Brain microvascular endothelial cell (primary cell): ENCODE results near the gene WWC2.
A peak's percentile ranks its signal among the peaks of the same experiment; 100 is the strongest.

Experiments
- DNase-seq: peaks from one replicate; pipeline ENCODE4 v3.0.0-alpha.2; 2020
- H3K27ac ChIP-seq: fragments of 250-450 bp; sonication (Bioruptor Pico); 2 replicates; pipeline ENCODE4 v1.5.1; 2020; ENCODE audit warnings: mild to moderate bottlenecking, moderate library complexity
- H3K27me3 ChIP-seq: fragments of 250-450 bp; sonication (Bioruptor Pico); replicated peaks from 2 replicates; pipeline ENCODE4 v1.5.1; 2020; ENCODE audit warnings: mild to moderate bottlenecking
- H3K36me3 ChIP-seq: fragments of 250-450 bp; sonication (Bioruptor Pico); replicated peaks from 2 replicates; pipeline ENCODE4 v1.5.1; 2020; ENCODE audit warnings: mild to moderate bottlenecking
- H3K4me3 ChIP-seq: 2 replicates; pipeline ENCODE4 v1.5.1; 2011; ENCODE audit warnings: low read depth, mild to moderate bottlenecking, control low read depth, low read length, moderate library complexity
- in situ Hi-C: cut with HindIII; loops from 2 replicates; pipeline ENCODE4 v1.10.0; 2017; ENCODE audit warnings: low sequenced_read_pairs, low pct_ligation_motif_present
- TF ChIP-seq, protein P1 (sequence below): IDR thresholded peaks from 2 replicates; pipeline ENCODE4 v1.5.1; 2011; ENCODE audit warnings: low read depth, mild to moderate bottlenecking, moderate library complexity, low read length, control low read depth, inconsistent platforms; ENCODE audit errors: missing control alignments

WWC2 gene

DNA sequence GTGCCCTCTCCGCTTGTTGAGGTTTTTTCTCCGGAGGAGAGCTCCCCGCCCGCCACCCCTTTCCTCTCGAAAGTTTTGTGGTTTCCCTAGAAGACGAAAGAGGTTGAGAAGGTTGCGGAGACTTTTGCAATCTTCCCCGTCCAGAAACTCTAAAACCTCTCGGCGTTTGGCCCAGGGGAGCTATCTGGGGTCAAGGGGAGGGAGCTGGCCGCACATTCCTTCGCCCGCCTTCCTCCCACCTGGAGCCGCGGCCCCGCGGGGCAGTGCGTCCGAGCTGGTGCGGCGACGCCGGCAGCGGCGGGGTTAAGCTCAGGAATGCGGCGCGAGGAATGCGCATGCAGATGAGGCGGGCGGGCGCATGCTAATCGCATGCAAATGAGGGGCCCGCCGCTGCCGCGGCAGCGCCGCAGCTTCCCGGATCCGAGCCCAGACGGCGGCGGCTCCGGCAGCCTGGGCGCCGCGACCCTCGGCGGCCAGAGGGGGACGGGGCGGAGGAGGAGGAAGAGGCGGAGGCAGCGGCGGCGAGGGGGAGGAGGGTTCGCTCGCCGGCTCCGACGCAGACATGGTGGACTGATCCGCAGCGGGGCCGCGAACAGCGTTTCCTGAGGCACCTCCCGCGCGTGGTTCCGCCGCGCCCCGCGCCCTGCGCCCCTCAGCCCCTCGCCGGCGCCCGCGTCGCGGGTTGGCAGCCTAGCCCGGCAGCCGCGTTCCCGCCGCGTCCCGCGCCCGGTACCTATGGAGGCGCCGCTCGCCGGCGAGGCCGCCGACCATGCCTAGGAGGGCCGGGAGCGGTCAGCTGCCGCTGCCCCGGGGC is at the start of gene WWC2:
Gene WWC2 (plus strand): TSS at position 535 of the 814 bp plus-strand sequence. CDS start 235 bp downstream, at position 770.
- no peaks in the 10 kb centered on the region for H3K36me3 ChIP-seq
- peak; percentile 84 for DNase-seq
- no peaks in the 10 kb centered on the region for H3K27me3 ChIP-seq
- TF ChIP-seq, protein P1, sequence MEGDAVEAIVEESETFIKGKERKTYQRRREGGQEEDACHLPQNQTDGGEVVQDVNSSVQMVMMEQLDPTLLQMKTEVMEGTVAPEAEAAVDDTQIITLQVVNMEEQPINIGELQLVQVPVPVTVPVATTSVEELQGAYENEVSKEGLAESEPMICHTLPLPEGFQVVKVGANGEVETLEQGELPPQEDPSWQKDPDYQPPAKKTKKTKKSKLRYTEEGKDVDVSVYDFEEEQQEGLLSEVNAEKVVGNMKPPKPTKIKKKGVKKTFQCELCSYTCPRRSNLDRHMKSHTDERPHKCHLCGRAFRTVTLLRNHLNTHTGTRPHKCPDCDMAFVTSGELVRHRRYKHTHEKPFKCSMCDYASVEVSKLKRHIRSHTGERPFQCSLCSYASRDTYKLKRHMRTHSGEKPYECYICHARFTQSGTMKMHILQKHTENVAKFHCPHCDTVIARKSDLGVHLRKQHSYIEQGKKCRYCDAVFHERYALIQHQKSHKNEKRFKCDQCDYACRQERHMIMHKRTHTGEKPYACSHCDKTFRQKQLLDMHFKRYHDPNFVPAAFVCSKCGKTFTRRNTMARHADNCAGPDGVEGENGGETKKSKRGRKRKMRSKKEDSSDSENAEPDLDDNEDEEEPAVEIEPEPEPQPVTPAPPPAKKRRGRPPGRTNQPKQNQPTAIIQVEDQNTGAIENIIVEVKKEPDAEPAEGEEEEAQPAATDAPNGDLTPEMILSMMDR: no peak
- H3K27ac ChIP-seq: peak within 1 kb of the TSS; percentile 91
- H3K4me3 ChIP-seq: peak within 1 kb of the TSS; percentile 86
- in situ Hi-C loops: no loop called here

DNA sequence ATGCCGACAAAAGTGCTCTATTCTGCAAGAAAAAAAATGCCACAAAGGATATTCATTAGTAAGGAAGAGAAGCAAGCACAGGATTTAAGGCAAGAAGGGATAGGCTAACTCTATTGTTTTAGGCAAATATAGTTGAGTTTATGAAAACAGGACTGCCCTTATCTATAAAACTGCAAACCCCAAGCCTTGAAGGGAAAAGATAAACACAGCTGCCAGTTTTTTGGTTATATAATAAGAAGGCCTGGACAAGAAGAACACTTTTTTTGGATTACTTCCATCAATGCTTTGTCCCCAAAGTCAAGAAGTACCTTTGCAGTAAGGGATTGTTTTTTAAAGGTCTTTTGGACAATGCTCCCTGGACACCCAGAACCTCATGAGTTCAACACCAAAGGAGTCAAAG is 45.4 kb upstream of the WWC2 start:
- in situ Hi-C loops: loop anchor here (25.0 kb wide), 1 partner anchor 209 kb away; no protein-coding TSS in a partner anchor
- DNase-seq: no peak
- Histone ChIP-seq H3K4me3 (no peak overlapping the region), H3K36me3 (no peaks in the 10 kb centered on the region), H3K27ac (no peak overlapping the region), H3K27me3 (no peaks in the 10 kb centered on the region)
- TF ChIP-seq, protein P1: no peak

DNA sequence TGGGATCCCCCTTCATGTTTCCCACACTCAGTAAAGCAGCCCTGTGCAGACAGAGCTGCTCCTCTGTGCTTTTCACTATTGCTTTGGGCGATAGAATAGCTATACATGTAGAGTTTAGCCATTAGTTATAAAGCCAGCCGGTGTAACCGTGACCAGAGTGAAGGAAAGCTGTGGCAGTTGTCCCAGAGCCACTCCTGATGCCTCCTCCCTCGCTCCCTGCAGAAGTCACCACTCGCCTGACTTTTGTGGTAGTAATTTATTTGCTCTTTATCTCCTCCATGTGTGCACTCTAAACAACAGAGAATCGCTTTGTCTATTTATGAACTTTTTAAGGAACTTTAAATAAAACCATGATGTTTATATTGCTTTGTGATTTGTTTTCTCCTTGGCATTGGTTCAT is 41.8 kb upstream of the WWC2 start:
- Histone ChIP-seq H3K27me3 (no peaks in the 10 kb centered on the region), H3K36me3 (no peaks in the 10 kb centered on the region), H3K4me3 (no peak overlapping the region), H3K27ac (no peak overlapping the region)
- DNase-seq: no peak
- TF ChIP-seq, protein P1: no peak
- in situ Hi-C loops: loop anchor here (25.0 kb wide), 1 partner anchor 205 kb away; no protein-coding TSS in a partner anchor

DNA sequence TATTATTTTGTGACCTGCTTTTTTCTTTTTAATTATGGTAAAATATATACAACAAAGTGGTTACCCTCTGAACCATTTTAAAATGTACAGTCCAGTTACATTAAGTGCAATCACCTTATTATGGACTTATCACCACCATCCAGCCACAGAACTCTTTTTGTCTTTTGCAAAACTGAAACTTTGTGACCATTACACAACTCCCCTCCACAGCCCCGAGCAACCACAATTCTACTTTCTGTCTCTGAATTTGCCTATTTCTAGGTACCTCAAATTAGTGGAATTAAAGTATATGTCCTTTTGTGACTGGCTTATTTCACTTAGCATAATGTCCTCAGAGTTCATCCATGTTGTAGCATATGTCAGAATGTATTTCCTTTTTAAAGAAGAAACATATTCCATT is 39.3 kb upstream of the WWC2 start:
- no peaks in the 10 kb centered on the region for H3K27me3 ChIP-seq
- no peaks in the 10 kb centered on the region for H3K36me3 ChIP-seq
- in situ Hi-C loops: loop anchor here (25.0 kb wide), 1 partner anchor 203 kb away; no protein-coding TSS in a partner anchor
- no peak overlapping the region for H3K27ac ChIP-seq
- TF ChIP-seq, protein P1: no peak
- DNase-seq: no peak
- H3K4me3 ChIP-seq: no peak overlapping the region

DNA sequence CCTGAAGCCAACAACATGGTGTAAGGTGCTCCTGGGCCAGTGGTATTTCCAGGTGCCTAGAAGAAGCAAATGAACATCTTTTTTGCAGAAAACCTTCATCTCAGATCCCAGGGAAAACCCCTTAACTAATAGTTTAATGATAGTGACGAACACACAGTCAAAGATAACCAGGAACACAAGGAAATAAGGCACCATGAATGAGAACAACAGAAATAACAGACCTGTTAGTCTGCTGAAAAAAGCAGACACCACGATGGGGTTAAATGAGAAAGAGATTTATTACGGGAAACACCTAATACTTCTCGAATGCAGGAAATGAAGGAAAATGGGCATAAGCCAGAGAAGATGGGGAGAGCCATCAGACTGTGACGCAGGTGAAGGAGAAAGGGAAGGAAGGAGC is 30.6 kb upstream of the WWC2 start:
- no peak overlapping the region for H3K27ac ChIP-seq
- H3K27me3 ChIP-seq: no peaks in the 10 kb centered on the region
- H3K4me3 ChIP-seq: no peak overlapping the region
- in situ Hi-C loops: loop anchor here (25.0 kb wide), 1 partner anchor 194 kb away; no protein-coding TSS in a partner anchor
- H3K36me3 ChIP-seq: no peaks in the 10 kb centered on the region
- no peak for DNase-seq
- TF ChIP-seq, protein P1: no peak
